SK-N-SH treated with all-trans-retinoic acid at 6 μM for 48 hours (cell line): Measurements from ENCODE around the gene PALLD.

Experiments
- BACH2 ChIP-seq: fragments of 250-450 bp; sonication (Bioruptor Pico); IDR thresholded peaks from 2 replicates; pipeline ENCODE4 v1.9.0; 2021; ENCODE audit warnings: mild to moderate bottlenecking, borderline replicate concordance
- CSDC2 ChIP-seq: fragments of 250-450 bp; sonication (Bioruptor Pico); IDR thresholded peaks from 2 replicates; pipeline ENCODE4 v1.5.0; 2020; ENCODE audit warnings: mild to moderate bottlenecking, moderate library complexity
- OSR1 ChIP-seq: fragments of 250-450 bp; sonication (Bioruptor Pico); IDR thresholded peaks from 2 replicates; pipeline ENCODE4 v1.8.0; 2022; ENCODE audit warnings: moderate library complexity, mild to moderate bottlenecking, inconsistent platforms
- PATZ1 ChIP-seq: fragments of 250-450 bp; sonication (Bioruptor Pico); IDR thresholded peaks from 2 replicates; pipeline ENCODE4 v1.8.0; 2020; ENCODE audit warnings: mild to moderate bottlenecking, moderate library complexity, borderline replicate concordance
- SNAI2 ChIP-seq: fragments of 250-450 bp; sonication (Bioruptor Pico); IDR thresholded peaks from 2 replicates; pipeline ENCODE4 v1.5.0; 2020; ENCODE audit warnings: mild to moderate bottlenecking, moderate library complexity
- TCF4 ChIP-seq: fragments of 250-450 bp; sonication (Bioruptor Pico); IDR thresholded peaks from 2 replicates; pipeline ENCODE4 v1.8.0; 2021; ENCODE audit warnings: mild to moderate bottlenecking, moderate library complexity, borderline replicate concordance
- ZC3H10 ChIP-seq: fragments of 250-450 bp; sonication (Bioruptor Pico); IDR thresholded peaks from 2 replicates; pipeline ENCODE4 v1.5.1; 2021; ENCODE audit warnings: mild to moderate bottlenecking, moderate library complexity
- ZFP3 ChIP-seq: fragments of 250-450 bp; sonication (Bioruptor Pico); IDR thresholded peaks from 2 replicates; pipeline ENCODE4 v1.5.0; 2020; ENCODE audit warnings: mild to moderate bottlenecking, moderate library complexity
- ZFP30 ChIP-seq: fragments of 450-650 bp; formaldehyde crosslinking; IDR thresholded peaks from 2 replicates; pipeline ENCODE4 v1.5.0; 2022; ENCODE audit warnings: mild to moderate bottlenecking, moderate library complexity
- ZNF70 ChIP-seq: fragments of 450-650 bp; formaldehyde crosslinking; IDR thresholded peaks from 2 replicates; pipeline ENCODE4 v1.5.0; 2020; ENCODE audit warnings: mild to moderate bottlenecking, moderate library complexity
- ZNF8 ChIP-seq: fragments of 450-650 bp; formaldehyde crosslinking; IDR thresholded peaks from 2 replicates; pipeline ENCODE4 v1.5.0; 2020; ENCODE audit warnings: mild to moderate bottlenecking, moderate library complexity

GRCh38 chr4:168508683-168509082, 11.8 kb downstream of the PALLD start:
- no peak for TF ChIP-seq ZFP3 (CRISPR knock-in tag)
- no peak for TF ChIP-seq ZNF8
- TF ChIP-seq CSDC2 (CRISPR knock-in tag): no peak
- no peak for TF ChIP-seq PATZ1
- TF ChIP-seq ZC3H10 (CRISPR knock-in tag): no peak
- TF ChIP-seq ZFP30: no peak
- no peak for TF ChIP-seq OSR1 (CRISPR knock-in tag)
- TF ChIP-seq TCF4: no peak
- TF ChIP-seq SNAI2 (CRISPR knock-in tag): no peak
- no peak for TF ChIP-seq ZNF70 (CRISPR knock-in tag)
- no peak for TF ChIP-seq BACH2 (CRISPR knock-in tag)
